NCI-H1092 (cell line): ENCODE measurements around the gene RNASET2.

ENCODE experiments used
- DNase-seq: peaks from one replicate; lab custom pipeline; 2025; lab: John Stamatoyannopoulos, UW

Gene RNASET2, protein sequence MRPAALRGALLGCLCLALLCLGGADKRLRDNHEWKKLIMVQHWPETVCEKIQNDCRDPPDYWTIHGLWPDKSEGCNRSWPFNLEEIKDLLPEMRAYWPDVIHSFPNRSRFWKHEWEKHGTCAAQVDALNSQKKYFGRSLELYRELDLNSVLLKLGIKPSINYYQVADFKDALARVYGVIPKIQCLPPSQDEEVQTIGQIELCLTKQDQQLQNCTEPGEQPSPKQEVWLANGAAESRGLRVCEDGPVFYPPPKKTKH

DNA sequence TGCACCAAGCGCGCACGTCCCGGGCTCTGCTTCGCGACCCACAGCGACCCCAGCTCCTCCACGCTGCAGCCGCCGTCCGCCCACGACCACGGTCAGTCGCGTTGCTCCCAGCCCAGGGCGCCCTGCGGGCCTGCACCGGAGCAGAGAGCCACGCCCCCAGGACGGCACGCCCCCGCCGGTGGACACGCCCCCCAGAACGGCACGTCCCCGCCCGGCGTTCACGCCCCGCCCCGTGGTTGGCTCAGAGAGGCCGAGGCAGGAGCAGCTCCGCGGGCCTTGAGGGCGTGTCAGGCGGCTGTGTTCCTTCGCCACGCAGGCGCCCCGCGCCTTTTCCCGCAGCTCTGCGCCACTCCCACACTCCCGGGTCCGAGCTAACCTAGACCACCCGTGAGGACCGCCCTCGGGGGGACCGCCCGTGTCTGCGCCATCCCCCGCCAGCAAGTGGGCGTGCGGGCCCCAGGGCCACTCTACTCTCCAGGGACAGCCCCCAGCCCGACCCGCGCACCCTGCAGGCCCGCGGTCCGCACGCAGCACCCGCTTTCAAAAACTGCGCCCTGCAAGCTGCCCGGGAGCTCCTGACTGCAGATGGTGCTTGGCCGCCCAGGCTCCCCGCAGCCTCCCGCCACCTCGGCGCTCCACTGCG lies at the start of gene RNASET2:
Gene RNASET2, minus strand, starts transcription at position 107 of the 643 bp plus-strand sequence. CDS start 368 bp downstream, outside the sequence.
- DNase-seq, result peak; percentile 88

GRCh38 chr6:167005350-167006159 lies 49.2 kb upstream of the RNASET2 start:
- no peak for DNase-seq

DNA sequence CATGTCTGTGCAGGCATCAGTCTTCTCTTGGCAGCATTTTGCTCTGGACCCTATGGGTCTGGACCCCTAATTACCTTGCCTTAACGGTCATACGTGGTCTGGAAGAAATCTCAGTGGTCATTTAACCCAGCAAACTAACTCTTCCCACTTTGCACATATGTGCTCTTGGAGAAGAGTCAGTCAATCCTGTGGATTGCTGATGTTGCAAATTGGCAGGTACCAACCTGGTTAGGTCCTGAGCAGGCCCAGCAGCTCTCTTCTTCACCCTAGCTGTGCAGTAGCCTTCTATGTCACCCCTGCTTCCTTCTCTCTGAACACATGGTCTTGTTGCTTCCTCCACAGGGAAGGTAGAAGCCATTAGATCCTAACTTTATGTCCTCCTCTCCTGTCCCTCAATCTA lies 44.4 kb upstream of the RNASET2 start:
- no peak for DNase-seq

- DNase-seq, result no peak
Observed at GRCh38 chr6:166999884-167000253, 43.5 kb upstream of the RNASET2 start.

GRCh38 chr6:166999145-166999883 lies 43.0 kb upstream of the RNASET2 start, which contains the start of gene CEP43:
TSS of gene CEP43 (plus strand) at chr6:166999397. CDS start at chr6:166999413, 16 bp downstream.
- peak; percentile 99 for DNase-seq

- DNase-seq, result peak; percentile 56
Observed at GRCh38 chr6:166998256-166999144, 42.1 kb upstream of the RNASET2 start.

GRCh38 chr6:166997768-166998255 lies 41.5 kb upstream of the RNASET2 start:
- DNase-seq, result peak; percentile 56

GRCh38 chr6:166997348-166997747 lies 41.0 kb upstream of the RNASET2 start:
- DNase-seq, result no peak

DNA sequence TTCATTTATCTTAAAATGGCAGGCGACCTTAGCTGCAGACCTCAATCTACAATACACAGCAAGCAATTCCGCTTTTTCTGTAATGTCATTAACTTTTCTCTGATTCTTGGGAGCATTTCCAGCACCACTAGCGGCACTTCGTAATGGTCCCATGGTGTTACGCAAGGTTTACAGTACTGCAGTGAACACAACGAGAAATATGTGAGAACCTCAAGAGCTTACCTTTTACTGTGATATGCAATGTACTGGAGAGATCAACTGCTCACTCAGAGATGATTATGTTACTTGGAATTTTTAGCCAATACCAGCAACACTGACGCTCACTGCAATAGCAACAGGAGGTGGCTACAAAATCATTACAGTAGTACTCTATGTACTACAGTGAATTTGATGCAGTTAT lies 40.1 kb upstream of the RNASET2 start:
- no peak for DNase-seq

GRCh38 chr6:166989427-166990032 lies 33.2 kb upstream of the RNASET2 start:
- DNase-seq, result peak; percentile 13

- DNase-seq, result no peak
Observed at GRCh38 chr6:166988674-166989201, 32.4 kb upstream of the RNASET2 start.

- DNase-seq, result no peak
Observed at GRCh38 chr6:166987930-166988329, 31.6 kb upstream of the RNASET2 start.

DNA sequence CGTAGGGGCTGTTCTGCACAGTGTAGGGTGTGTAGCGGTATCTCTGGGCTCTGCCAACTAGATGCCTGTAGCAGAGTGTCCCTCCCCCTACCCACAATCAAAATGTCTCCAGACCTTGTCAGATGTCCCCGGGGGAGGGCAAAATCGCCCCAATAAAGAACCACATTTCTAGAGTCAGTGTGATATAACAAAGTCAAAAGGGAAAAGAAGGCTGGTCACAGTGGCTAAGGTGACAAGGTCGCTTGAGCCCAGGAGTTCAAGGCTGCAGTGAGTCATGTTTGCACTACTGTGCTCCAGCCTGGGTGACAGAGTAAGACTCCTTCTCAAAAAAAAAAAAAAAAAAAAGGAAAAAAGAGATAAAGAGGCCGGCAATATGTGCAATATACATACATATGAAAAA lies 31.1 kb upstream of the RNASET2 start:
- DNase-seq, result no peak

DNA sequence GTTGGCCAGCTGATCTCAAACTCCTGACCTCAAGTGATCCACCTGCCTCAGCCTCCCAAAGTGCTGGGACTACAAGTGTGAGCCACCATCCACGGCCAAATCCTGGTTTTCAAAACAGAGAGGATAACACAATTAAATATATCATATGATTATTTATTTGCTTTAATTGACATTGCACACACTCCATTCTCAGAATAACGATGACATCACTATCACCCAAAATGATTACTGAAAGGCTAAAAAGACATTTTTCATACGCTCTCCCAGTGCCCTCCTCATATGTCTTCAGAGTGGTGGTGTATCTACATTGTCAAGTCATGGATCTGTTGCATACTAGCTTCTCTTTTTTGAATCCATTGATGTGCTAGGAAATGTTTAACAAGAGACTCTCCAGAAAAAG lies 24.4 kb upstream of the RNASET2 start:
- DNase-seq, result no peak

- no peak for DNase-seq
Observed at GRCh38 chr6:166977621-166978525, 21.5 kb upstream of the RNASET2 start.

DNA sequence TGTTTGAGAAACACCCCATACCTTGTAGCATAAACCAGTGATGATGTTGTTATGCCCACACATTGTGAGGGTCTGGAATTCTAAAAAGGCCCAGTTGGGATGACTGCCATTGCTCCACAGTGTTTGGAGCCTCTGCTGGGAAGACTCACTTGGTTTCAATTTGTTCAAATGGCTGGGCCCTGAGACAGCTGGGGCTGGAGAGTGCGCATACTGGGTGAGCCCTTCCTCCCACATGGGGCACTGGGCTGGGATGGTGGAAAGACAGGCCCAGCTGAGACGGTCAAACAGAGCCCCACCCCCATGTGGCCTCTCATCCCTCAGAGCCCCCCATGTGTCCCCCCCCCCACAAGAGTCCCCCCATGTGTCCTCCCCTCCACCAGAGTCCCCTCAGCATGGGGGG lies 20.3 kb upstream of the RNASET2 start:
- DNase-seq, result no peak

DNA sequence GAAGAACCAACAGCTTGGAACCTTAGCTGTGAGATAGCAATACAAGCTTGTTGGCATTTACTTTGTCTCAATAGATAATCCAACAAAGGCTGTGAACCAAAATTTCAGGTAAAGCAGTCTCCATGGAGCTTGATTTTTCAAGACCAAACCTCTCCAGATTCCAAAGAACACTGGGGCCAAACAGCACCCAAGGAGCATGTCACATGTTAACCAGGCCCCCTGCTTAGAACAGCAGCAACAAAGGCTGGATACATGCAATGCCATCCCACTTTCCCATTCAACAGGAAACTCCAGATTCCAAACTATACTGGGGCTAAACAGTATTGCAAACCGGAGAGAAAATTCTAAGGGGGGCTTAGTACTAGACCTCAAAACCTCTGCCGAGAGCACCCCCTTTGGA lies 15.8 kb upstream of the RNASET2 start:
- no peak for DNase-seq

GRCh38 chr6:166971271-166971670 lies 14.9 kb upstream of the RNASET2 start:
- no peak for DNase-seq

DNA sequence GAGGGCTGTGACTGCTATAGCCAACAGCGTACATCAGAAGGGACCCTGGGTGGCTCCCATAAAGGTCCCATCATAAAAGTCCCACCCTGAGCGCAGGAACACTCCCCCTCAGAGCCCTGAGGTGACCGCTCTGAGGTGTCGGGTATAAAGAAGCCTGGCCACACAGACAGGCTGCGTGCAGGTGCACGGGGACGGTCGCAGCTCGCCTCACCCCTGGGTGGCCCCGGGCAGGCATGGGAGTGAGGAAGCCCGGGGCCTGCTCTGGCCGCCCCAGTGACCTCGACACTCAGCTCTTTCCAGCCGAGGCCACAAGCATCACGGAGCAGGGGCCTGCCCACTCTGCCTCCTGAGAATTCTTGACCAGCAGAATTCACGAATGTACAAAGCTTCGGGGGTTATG lies 14.4 kb upstream of the RNASET2 start:
- no peak for DNase-seq
